ENCODE results near the gene SORCS1.

GRCh38 chr10:106661767-106662140 is 502.8 kb downstream of the SORCS1 start:
- no peak for TF ChIP-seq CTCF (optimal IDR thresholded peaks at IDR 0.05 in 1 of 3, IDR thresholded peaks at IDR 0.05 in 1 of 3, conservative IDR thresholded peaks at IDR 0.05 in 1 of 3; ENCODE audit: extremely low read depth in 1 of 3, insufficient read depth in 2 of 3, low read length in 3 of 3)
- TF ChIP-seq EZH2 (IDR thresholded peaks at IDR 0.05; ENCODE audit: low read length): no peak

Measured in keratinocyte (primary cell).